ENCODE results near the gene SPRED2. TPM values are rescaled to one million over a fixed set of nuclear protein-coding genes. Genes with fewer than 3 reads are reported as not detected.

SPRED2 gene
- total and polyA plus RNA-seq, 11 donors, result 7.0 to 24.4 (median 16.1) TPM

DNA sequence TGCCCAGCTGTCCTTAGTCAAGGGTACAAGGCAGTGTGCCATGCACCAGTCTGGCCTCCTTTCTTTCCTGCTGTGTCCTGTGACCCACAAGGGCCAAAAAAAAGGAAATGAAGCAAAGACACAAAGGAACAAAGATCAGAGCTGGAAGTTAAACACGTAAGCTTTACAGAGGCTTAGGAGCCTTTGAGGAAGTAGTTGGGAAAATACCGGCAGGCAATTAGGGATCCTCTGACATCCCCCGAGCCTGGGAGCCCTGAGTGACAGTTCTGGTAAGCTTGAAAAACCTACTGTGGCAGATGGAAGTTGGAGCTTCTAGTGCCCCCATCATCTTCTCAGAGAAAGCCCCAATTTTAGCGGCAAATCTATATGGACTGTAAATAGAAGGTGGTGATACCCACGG lies 78.5 kb downstream of the SPRED2 start:
- H3K4me3 ChIP-seq, result no peak overlapping the region
- intact Hi-C loops (cut with DNase I), result loop anchor here in 1 of 10 donors (5.0 kb wide), 1 partner anchor 42 kb away; no protein-coding TSS in a partner anchor
- H3K27ac ChIP-seq, result no peak overlapping the region
- peaks cover 3 to 69% (median 56%) of the 10 kb centered on the region in 12 donors for H3K4me1 ChIP-seq
- no peaks in the 10 kb centered on the region for H3K9me3 ChIP-seq
- 54 to 69% (median 66%) methylated on average over 5 of the region's 5 CpGs for WGBS, 4 donors
- DNase-seq (no peak), ATAC-seq (peak in 2 of 4 donors; percentile 31 to 38)
- TF ChIP-seq CTCF (IDR thresholded peaks at IDR 0.05), result no peak
- no peak for TF ChIP-seq POLR2A (IDR thresholded peaks at IDR 0.05)
- no peaks in the 10 kb centered on the region for H3K36me3 ChIP-seq
- no peaks in the 10 kb centered on the region for H3K27me3 ChIP-seq

DNA sequence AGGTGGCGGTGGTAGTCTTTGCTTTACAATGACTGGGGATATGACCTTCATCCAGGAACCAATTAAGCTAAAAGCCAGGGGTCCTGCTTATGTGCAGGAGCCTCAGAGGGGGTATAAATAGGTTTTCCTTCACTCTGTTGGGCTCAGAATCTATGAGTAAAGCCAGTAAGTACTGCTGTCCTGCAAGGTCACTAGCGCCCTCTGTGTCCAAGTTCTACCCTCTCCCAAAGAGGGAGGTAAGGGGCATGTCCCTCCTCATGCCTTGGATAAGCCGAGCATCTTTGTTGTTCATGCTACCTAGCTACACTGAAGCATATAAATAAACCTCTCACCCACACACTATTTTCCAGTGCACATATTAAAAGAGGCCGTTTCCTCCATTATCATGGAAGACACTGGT lies 79.4 kb downstream of the SPRED2 start:
- no peak for DNase-seq
- 74 to 88% (median 85%) methylated on average over 4 of the region's 4 CpGs for WGBS, 4 donors
- intact Hi-C loops (cut with DNase I), result loop anchor here in 1 of 10 donors (5.0 kb wide), 1 partner anchor 41 kb away; no protein-coding TSS in a partner anchor
- TF ChIP-seq POLR2A (IDR thresholded peaks at IDR 0.05) (no peak), CTCF (IDR thresholded peaks at IDR 0.05) (no peak)
- Histone ChIP-seq H3K4me1 (peaks cover 3 to 60% (median 49%) of the 10 kb centered on the region in 12 donors), H3K4me3 (no peak overlapping the region), H3K27ac (no peak overlapping the region), H3K27me3 (no peaks in the 10 kb centered on the region), H3K36me3 (no peaks in the 10 kb centered on the region), H3K9me3 (no peaks in the 10 kb centered on the region)
- ATAC-seq, result peak in 2 of 4 donors; percentile 19 to 45

GRCh38 chr2:65351948-65352595 lies 80.3 kb downstream of the SPRED2 start:
- no peak for TF ChIP-seq CTCF (IDR thresholded peaks at IDR 0.05)
- no peak for TF ChIP-seq POLR2A (IDR thresholded peaks at IDR 0.05)
- Histone ChIP-seq H3K9me3 (no peaks in the 10 kb centered on the region), H3K4me3 (no peak overlapping the region), H3K4me1 (peaks cover 3 to 54% (median 41%) of the 10 kb centered on the region in 12 donors), H3K27ac (no peak overlapping the region), H3K27me3 (no peaks in the 10 kb centered on the region), H3K36me3 (no peaks in the 10 kb centered on the region)
- ATAC-seq (no peak), DNase-seq (no peak)
- WGBS, 4 donors, result 82 to 90% (median 87%) methylated on average over 9 of the region's 9 CpGs
- intact Hi-C loops (cut with DNase I), result loop anchor here in 1 of 10 donors (5.0 kb wide), 1 partner anchor 40 kb away; no protein-coding TSS in a partner anchor

DNA sequence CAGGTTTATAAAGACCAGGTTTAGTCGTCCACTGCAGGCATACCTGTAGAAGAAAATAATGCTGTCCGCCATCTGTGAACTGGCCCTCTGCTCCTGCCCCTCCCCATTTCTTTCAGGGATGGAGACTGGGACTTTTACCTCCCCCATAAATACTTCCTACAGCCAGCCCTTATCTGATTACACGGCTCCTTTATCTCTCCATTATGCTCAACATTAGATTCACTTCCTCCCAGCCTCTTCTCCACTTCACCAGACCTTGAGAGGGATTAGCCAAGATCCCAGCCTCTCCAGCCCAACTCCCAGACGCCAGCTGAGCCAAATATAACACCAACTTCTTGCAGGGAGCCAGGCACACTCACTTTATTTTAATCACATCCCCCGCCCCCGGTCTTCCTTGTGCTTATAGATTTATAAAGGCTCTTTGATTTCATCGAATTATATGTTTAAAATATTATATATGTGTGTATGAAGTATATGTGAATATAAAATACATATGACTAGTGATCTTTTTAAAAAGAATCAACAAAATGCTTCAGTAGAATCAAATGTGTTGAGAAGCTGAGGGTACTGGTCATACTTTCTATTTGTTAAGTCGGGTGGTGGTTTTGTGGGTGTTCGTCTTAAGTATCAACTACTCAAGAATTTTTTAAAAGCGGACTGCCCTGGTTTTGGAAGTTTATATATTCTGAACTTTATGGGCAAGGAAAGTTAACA lies 81.0 kb downstream of the SPRED2 start:
- peak in 3 of 4 donors; percentile 34 to 79 (median 69) for ATAC-seq
- DNase-seq, result peak in 1 of 5 donors; percentile 37

More for the DNA sequence above, 81.0 kb downstream of the SPRED2 start:
- Histone ChIP-seq H3K27me3 (no peaks in the 10 kb centered on the region), H3K4me1 (peaks cover 3 to 53% (median 39%) of the 10 kb centered on the region in 12 donors), H3K27ac (peak overlapping the region in 8 of 12 donors; percentile 3 to 54 (median 32)), H3K4me3 (no peak overlapping the region), H3K36me3 (no peaks in the 10 kb centered on the region), H3K9me3 (no peaks in the 10 kb centered on the region)
- TF ChIP-seq POLR2A (IDR thresholded peaks at IDR 0.05), result no peak
- no peak for TF ChIP-seq CTCF (IDR thresholded peaks at IDR 0.05)
- 50 to 57% (median 52%) methylated on average over 10 of the region's 10 CpGs for WGBS, 4 donors
- intact Hi-C loops (cut with DNase I), result loop anchor here in 1 of 10 donors (5.0 kb wide), 1 partner anchor 39 kb away; no protein-coding TSS in a partner anchor
